Subcutaneous abdominal adipose tissue (tissue), 5 donors: Measurements from ENCODE around the gene SMG6.

Source experiments
- H3K27ac ChIP-seq: one replicate; pipeline ENCODE4 v1.7.0; 2013; ENCODE audit warnings: low read depth, mild to moderate bottlenecking, inconsistent platforms, low read length, moderate library complexity
- H3K27me3 ChIP-seq, 5 donors: one replicate each; pipeline ENCODE4 v1.7.0; 2013; ENCODE audit warnings: low read length in 5 of 5, inconsistent platforms in 1 of 5; ENCODE audit not compliant: control insufficient read depth in 5 of 5, insufficient read depth in 4 of 5
- H3K36me3 ChIP-seq, 5 donors: one replicate each; pipeline ENCODE4 v1.7.0; 2013; ENCODE audit warnings: low read length in 5 of 5; ENCODE audit not compliant: control insufficient read depth in 5 of 5, insufficient read depth in 5 of 5
- H3K4me1 ChIP-seq, 5 donors: one replicate each; pipeline ENCODE4 v1.7.0; 2013; ENCODE audit warnings: low read length in 5 of 5, mild to moderate bottlenecking in 3 of 5, moderate library complexity in 1 of 5; ENCODE audit not compliant: control insufficient read depth in 5 of 5, insufficient read depth in 5 of 5
- H3K4me3 ChIP-seq, 5 donors: one replicate each; pipeline ENCODE4 v1.7.0; 2013; ENCODE audit warnings: low read length in 5 of 5, low read depth in 1 of 5
- H3K9ac ChIP-seq, 5 donors: one replicate each; pipeline ENCODE4 v1.7.0; 2013; ENCODE audit warnings: low read length in 5 of 5, mild to moderate bottlenecking in 4 of 5, moderate library complexity in 3 of 5
- H3K9me3 ChIP-seq, 5 donors: one replicate each; pipeline ENCODE4 v1.7.0; 2013; ENCODE audit warnings: low read length in 5 of 5; ENCODE audit not compliant: control insufficient read depth in 5 of 5
- donor health status: healthy.
- donor health status: healthy.
- donor health status: healthy.
- donor health status: healthy.
- donor health status: healthy.

SMG6 gene

DNA sequence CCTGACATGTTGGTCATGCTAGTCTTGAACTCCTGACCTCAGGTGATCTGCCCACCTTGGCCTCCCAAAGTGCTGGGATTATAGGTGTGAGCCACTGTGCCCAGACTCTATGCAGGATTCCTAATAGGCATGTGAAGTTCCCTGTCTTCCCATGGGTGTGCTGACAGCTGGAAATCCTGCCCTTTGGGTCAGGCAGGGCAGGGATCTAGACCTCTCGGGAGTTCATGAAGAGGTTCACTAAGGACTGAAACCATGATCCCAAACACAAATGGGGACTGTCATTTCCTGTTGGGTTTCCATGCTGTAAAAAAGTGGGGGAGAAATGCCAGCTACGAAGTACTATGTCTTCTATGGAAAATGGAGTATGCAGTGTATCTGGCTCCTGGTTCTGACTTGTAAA, 196.5 kb downstream of the SMG6 start:
- Histone ChIP-seq H3K9me3 (no peaks in the 10 kb centered on the region), H3K9ac (no peak overlapping the region), H3K27me3 (no peaks in the 10 kb centered on the region), H3K36me3 (no peaks in the 10 kb centered on the region), H3K4me1 (peaks cover 6 to 25% (median 13%) of the 10 kb centered on the region in 5 donors), H3K27ac (no peak overlapping the region), H3K4me3 (no peak overlapping the region)

- Histone ChIP-seq H3K36me3 (no peaks in the 10 kb centered on the region), H3K9me3 (no peaks in the 10 kb centered on the region), H3K27ac (peak overlapping the region; percentile 32), H3K4me1 (peaks cover 6 to 30% (median 13%) of the 10 kb centered on the region in 5 donors), H3K27me3 (no peaks in the 10 kb centered on the region), H3K9ac (peak overlapping the region in 1 of 5 donors; percentile 39), H3K4me3 (peak overlapping the region in 1 of 5 donors; percentile 0)
These were observed 197.2 kb downstream of the SMG6 start for GRCh38 chr17:2106308-2106955.

GRCh38 chr17:2105663-2106062, 197.9 kb downstream of the SMG6 start:
- peaks cover 6 to 33% (median 13%) of the 10 kb centered on the region in 5 donors for H3K4me1 ChIP-seq
- no peak overlapping the region for H3K9ac ChIP-seq

GRCh38 chr17:2102931-2103809, 200.4 kb downstream of the SMG6 start:
- H3K36me3 ChIP-seq = peaks cover 0 to under 1% (median 0%) of the 10 kb centered on the region in 5 donors
- no peak overlapping the region for H3K9ac ChIP-seq
- no peak overlapping the region for H3K27ac ChIP-seq
- H3K4me1 ChIP-seq = peaks cover 6 to 33% (median 13%) of the 10 kb centered on the region in 5 donors
- no peak overlapping the region for H3K4me3 ChIP-seq
- no peaks in the 10 kb centered on the region for H3K9me3 ChIP-seq
- no peaks in the 10 kb centered on the region for H3K27me3 ChIP-seq

More at GRCh38 chr17:2105663-2106062, 197.9 kb downstream of the SMG6 start:
- no peaks in the 10 kb centered on the region for H3K36me3 ChIP-seq
- peak overlapping the region; percentile 32 for H3K27ac ChIP-seq
- H3K27me3 ChIP-seq = no peaks in the 10 kb centered on the region
- H3K9me3 ChIP-seq = no peaks in the 10 kb centered on the region
- H3K4me3 ChIP-seq = no peak overlapping the region

DNA sequence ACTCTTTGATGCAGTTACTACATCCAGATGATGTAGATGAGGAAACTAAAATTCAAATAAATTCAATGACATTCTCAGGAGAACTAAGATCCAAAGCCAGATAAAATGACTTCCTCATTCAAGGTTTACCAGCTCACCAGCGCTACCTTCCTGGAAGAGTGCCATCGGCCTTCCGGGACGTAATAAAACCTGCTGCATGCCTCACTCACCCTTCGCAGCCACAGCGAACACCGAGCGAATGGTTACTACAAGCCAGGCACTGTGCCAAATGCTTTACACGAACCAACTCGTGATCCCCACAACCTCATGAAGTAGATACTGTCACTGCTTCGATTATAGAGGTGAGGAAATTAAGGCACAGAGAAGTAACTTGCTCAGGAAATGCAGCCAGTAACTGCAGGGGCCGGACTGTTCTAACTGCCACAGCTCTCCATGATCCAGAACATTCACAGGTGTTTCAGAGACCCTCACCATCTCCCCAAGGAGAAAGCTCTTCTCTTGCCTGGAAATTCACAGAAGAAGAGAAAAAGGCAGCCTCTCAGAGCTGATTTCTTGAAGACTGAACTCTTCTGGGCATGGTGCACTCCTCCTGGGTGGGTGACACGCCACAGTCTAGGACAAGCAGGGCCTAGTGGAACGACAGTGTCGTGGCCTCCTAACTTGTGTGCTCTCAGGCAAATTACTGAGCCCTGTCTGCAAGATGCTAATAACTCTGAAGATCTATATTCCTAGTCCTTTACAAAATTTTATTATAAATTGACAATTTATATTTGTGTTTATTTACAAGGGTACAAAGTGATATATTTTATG, 201.9 kb downstream of the SMG6 start:
- no peaks in the 10 kb centered on the region for H3K27me3 ChIP-seq
- no peaks in the 10 kb centered on the region for H3K9me3 ChIP-seq
- no peak overlapping the region for H3K27ac ChIP-seq
- H3K4me1 ChIP-seq = peaks cover 0 to 20% (median 12%) of the 10 kb centered on the region in 5 donors
- H3K36me3 ChIP-seq = peaks cover 0 to 5% (median 0%) of the 10 kb centered on the region in 5 donors
- no peak overlapping the region for H3K9ac ChIP-seq
- no peak overlapping the region for H3K4me3 ChIP-seq

GRCh38 chr17:2095536-2095910, 208.1 kb downstream of the SMG6 start:
- H3K4me1 ChIP-seq = peaks cover 0 to 19% (median 15%) of the 10 kb centered on the region in 5 donors
- no peak overlapping the region for H3K9ac ChIP-seq
- no peak overlapping the region for H3K27ac ChIP-seq
- H3K9me3 ChIP-seq = no peaks in the 10 kb centered on the region
- H3K27me3 ChIP-seq = no peaks in the 10 kb centered on the region
- H3K36me3 ChIP-seq = peaks cover 0 to 11% (median 0%) of the 10 kb centered on the region in 5 donors
- no peak overlapping the region for H3K4me3 ChIP-seq

GRCh38 chr17:2094891-2095535, 208.6 kb downstream of the SMG6 start:
- Histone ChIP-seq H3K9me3 (no peaks in the 10 kb centered on the region), H3K4me1 (peaks cover 0 to 24% (median 20%) of the 10 kb centered on the region in 5 donors), H3K4me3 (no peak overlapping the region), H3K27me3 (no peaks in the 10 kb centered on the region), H3K9ac (no peak overlapping the region), H3K27ac (no peak overlapping the region), H3K36me3 (peaks cover 0 to 11% (median 0%) of the 10 kb centered on the region in 5 donors)

- Histone ChIP-seq H3K9me3 (no peaks in the 10 kb centered on the region), H3K4me3 (no peak overlapping the region), H3K9ac (no peak overlapping the region), H3K27ac (no peak overlapping the region), H3K27me3 (no peaks in the 10 kb centered on the region), H3K36me3 (peaks cover 0 to 11% (median 0%) of the 10 kb centered on the region in 5 donors), H3K4me1 (peaks cover 7 to 41% (median 37%) of the 10 kb centered on the region in 5 donors)
These were observed 210.2 kb downstream of the SMG6 start for GRCh38 chr17:2093349-2093748.

- Histone ChIP-seq H3K4me3 (no peak overlapping the region), H3K9ac (no peak overlapping the region), H3K4me1 (peaks cover 12 to 52% (median 48%) of the 10 kb centered on the region in 5 donors), H3K9me3 (no peaks in the 10 kb centered on the region), H3K27ac (no peak overlapping the region), H3K27me3 (no peaks in the 10 kb centered on the region), H3K36me3 (peaks cover 0 to 6% (median 0%) of the 10 kb centered on the region in 5 donors)
These were observed 211.3 kb downstream of the SMG6 start for GRCh38 chr17:2092253-2092652.
